GM12872 (cell line): Measurements from ENCODE around the gene AMOTL2.

ENCODE experiments used
- TF ChIP-seq, protein P1 (sequence below): IDR thresholded peaks from 3 replicates; pipeline ENCODE4 v1.5.1; 2011; ENCODE audit warnings: low read depth, mild to moderate bottlenecking, low read length, moderate library complexity; ENCODE audit not compliant: insufficient read depth

The AMOTL2 gene

DNA sequence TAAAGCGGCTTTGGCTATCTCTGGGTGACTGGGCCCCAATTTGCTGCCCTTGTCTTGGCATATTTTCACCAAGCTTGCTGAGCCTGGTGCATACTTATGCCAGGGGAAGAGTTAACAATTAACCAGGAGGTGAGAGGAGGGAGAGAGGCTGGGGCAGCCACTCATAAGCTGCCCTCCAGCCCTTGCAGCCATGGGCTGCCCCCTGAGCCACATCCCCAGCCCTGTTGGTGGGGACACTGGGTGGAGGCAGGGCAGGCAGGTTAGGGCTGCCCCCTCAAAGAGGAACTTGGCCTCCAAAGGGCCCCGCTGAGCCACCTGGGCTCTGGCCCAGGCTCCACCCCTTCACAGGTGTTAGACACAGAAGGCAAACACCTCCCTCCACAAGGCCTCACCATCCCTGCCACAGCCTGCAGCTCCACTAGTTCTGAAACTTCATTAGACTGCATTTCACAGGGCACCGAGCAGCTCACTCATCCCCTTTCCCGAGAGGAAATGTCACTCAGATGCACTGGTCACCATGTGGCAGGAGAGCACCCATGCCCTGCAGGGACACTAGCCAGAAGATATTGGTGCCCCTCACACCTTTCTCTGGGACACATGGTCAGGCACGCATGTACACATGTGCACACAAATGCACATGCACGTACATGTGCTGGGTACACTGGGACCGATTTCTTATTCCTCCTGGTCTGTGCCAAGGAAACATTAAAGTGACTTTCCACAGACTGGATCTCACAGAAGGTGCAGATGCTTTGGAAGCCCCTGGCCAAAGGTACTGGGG is 20.2 kb downstream of the AMOTL2 start:
- TF ChIP-seq, protein P1, sequence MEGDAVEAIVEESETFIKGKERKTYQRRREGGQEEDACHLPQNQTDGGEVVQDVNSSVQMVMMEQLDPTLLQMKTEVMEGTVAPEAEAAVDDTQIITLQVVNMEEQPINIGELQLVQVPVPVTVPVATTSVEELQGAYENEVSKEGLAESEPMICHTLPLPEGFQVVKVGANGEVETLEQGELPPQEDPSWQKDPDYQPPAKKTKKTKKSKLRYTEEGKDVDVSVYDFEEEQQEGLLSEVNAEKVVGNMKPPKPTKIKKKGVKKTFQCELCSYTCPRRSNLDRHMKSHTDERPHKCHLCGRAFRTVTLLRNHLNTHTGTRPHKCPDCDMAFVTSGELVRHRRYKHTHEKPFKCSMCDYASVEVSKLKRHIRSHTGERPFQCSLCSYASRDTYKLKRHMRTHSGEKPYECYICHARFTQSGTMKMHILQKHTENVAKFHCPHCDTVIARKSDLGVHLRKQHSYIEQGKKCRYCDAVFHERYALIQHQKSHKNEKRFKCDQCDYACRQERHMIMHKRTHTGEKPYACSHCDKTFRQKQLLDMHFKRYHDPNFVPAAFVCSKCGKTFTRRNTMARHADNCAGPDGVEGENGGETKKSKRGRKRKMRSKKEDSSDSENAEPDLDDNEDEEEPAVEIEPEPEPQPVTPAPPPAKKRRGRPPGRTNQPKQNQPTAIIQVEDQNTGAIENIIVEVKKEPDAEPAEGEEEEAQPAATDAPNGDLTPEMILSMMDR, result no peak

DNA sequence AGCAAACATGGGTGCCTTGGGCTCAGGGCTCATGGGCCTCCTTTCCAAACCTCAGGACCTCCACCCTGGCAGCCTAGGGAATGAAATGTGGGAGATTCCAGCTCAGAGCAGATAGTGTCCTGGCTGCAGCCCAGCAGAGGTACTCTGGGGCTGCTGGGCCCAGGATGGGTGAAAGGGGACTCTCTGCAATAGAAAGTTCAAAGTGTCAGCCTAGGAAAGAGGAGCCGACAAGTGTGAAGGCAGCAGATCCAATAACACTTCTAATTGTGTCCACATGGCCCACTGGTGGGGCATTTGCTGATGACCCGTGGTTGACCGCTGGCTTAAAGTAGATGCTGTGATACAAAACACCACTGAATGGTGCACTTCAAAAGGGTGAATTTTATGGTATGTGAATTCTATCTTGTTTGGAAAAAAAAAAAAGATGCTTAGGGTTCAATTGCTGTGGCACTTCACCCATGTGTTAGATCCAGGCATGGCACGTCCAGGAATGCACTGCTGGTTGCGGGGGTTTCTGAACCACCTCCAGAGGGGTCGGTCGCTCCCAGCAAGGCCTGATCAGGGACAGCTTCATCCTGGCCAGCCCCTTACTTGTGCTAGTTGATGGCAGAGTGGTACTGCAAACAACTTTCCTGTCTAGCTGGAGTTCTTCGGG is 20.9 kb downstream of the AMOTL2 start:
- TF ChIP-seq, protein P1, result no peak

DNA sequence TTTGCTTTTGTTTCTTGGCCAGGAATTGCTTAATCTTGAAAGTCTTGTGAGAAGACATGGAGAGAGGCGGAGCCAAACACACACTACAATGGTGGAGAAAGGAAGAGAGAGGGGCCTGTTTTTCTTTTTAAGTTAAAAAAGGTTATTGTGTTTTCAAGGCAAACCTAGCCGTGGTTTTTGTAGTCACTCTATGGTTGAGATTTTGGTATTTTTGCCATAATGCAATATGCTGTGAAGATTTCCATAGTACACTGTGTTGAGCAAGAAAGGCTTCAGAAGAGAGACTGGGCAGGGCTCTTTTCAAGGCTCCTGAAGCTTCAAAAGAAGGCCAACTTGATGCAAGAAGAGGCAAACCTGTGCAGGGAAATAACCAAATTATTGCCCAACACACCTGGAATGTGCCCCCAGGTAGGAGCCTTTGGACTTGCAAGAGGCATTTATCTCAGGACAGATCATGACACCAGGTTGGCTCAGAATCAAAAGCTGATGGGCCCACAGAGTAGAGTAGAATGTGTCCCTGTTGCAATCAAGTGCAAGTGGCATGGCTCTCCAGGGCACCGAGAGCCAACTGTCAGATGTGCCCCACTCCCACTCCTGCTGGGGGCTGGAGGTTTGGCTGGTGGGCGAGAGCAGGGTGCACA is 22.1 kb downstream of the AMOTL2 start:
- TF ChIP-seq, protein P1, result no peak

DNA sequence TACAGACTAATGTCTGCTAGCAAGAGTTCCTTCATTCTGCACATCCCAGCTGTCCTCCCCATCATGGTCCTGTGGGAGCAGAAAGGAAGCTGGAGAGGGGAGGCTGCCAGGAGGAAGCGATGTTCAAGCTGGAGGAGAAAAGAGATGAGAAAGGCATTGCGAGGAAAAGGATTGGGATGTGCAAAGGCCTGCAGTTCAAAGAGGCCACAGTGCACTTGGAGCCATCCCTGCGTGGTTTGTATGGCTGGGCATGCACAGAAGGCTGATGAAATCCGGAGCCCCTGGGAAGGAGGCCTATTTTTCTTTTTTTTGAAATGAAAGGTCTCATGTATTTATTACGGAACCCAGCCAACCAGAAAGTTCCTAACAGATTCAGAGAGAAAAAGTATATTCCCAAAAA is 22.8 kb downstream of the AMOTL2 start:
- TF ChIP-seq, protein P1, result no peak

DNA sequence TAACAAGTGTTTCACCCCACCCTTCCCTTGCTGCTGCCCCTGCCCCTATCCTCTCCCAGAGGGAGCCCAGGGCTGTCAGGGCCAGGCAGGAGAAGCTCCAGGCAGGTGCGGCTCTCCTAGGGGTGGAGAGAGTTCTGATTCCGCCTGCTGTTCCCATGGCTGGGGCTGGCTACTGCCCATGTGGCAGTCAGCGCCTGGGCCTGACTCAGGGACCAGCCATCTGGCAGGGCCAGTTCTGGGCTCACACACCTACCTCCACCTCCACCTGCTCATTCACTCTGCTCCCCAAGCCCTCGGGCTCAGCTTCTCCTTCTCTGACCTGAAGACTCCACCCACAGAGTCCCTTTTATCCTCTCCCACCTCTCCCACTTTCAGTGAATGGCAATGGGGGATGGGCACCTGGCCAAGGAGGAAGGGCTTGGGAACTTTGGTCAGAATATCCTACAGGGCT is 23.4 kb downstream of the AMOTL2 start:
- TF ChIP-seq, protein P1, result no peak

DNA sequence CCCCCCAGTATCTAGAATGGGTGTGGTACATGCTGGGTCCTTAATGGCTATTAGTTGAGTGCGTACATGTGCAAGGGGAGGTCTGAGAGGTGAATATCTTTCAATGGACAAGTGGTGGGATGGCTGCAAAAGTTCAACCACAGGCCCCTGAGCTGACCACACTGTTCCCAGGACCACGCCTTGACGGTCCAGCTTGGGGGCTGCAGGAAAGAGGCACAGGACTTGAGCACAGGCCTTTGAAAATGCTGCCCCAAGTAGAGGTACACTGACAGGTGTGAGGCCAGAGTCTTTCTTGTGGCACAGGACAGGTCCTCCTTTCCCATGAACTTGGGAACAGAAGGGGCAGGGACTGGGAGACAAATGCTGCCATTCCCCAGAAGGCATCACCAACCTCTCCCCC is 24.0 kb downstream of the AMOTL2 start:
- TF ChIP-seq, protein P1, result no peak

DNA sequence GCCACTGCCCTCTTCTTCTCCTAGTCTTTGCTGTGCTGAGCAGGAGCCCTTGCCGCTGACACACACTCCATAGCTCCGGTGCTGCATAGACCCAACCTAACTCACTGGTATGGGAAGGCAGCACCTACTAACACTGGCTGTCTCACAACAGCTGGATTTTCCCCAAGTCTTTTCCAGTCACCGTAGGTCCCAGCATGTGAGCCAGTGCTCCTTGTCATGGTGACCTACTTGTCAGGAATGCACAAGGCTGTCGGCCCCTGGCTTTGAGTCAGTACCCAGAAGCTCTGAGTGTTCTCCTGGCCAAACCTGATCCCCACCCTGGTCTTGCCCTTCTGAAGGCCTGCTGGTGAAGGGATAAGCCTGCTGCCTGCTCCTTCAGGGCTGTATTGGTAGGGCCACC is 25.7 kb downstream of the AMOTL2 start:
- TF ChIP-seq, protein P1, result no peak
